NB4 (cell line): ENCODE data around the gene HNRNPUL1.
"Not testable (repeated sequence)": the region's sequence is repeated elsewhere in the genome, so short reads cannot be mapped to it uniquely, and the experiment has no call there.

Experiments
- DNase-seq: peaks from one replicate; pipeline ENCODE4 v3.0.0; 2010; ENCODE audit warnings: low read depth
- H3K4me3 ChIP-seq: one replicate; pipeline ENCODE4 v1.5.1; 2011; ENCODE audit warnings: mild to moderate bottlenecking, low read depth, low read length, moderate library complexity
- MAX ChIP-seq: IDR thresholded peaks from 2 replicates; pipeline ENCODE4 v1.6.1; 2011; ENCODE audit warnings: low read depth, low read length
- MYC ChIP-seq: IDR thresholded peaks from 2 replicates; pipeline ENCODE4 v1.6.1; 2011; ENCODE audit warnings: low read depth, low read length
- POLR2A ChIP-seq: IDR thresholded peaks from 2 replicates; pipeline ENCODE4 v1.6.1; 2011; ENCODE audit warnings: mild to moderate bottlenecking; ENCODE audit not compliant: insufficient read length; ENCODE audit errors: extremely low read depth
- TF ChIP-seq, protein P1 (sequence below): IDR thresholded peaks from one replicate; pipeline ENCODE4 v1.5.1; 2012; ENCODE audit warnings: low read depth, low read length

HNRNPUL1 gene

GRCh38 chr19:41273076-41273475 lies 8.9 kb downstream of the HNRNPUL1 start:
- no peak for DNase-seq
- TF ChIP-seq, protein P1, sequence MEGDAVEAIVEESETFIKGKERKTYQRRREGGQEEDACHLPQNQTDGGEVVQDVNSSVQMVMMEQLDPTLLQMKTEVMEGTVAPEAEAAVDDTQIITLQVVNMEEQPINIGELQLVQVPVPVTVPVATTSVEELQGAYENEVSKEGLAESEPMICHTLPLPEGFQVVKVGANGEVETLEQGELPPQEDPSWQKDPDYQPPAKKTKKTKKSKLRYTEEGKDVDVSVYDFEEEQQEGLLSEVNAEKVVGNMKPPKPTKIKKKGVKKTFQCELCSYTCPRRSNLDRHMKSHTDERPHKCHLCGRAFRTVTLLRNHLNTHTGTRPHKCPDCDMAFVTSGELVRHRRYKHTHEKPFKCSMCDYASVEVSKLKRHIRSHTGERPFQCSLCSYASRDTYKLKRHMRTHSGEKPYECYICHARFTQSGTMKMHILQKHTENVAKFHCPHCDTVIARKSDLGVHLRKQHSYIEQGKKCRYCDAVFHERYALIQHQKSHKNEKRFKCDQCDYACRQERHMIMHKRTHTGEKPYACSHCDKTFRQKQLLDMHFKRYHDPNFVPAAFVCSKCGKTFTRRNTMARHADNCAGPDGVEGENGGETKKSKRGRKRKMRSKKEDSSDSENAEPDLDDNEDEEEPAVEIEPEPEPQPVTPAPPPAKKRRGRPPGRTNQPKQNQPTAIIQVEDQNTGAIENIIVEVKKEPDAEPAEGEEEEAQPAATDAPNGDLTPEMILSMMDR = no peak
- no peak for TF ChIP-seq MYC
- TF ChIP-seq POLR2A = no peak
- no peak for TF ChIP-seq MAX

GRCh38 chr19:41274802-41275201 lies 10.6 kb downstream of the HNRNPUL1 start:
- no peak overlapping the region for H3K4me3 ChIP-seq
- TF ChIP-seq, protein P1 = no peak
- TF ChIP-seq POLR2A (no peak), MYC (no peak), MAX (no peak)
- no peak for DNase-seq

More at GRCh38 chr19:41273076-41273475, 8.9 kb downstream of the HNRNPUL1 start:
- H3K4me3 ChIP-seq = no peak overlapping the region

GRCh38 chr19:41276231-41276630 lies 12.1 kb downstream of the HNRNPUL1 start:
- peak; percentile 13 for DNase-seq

DNA sequence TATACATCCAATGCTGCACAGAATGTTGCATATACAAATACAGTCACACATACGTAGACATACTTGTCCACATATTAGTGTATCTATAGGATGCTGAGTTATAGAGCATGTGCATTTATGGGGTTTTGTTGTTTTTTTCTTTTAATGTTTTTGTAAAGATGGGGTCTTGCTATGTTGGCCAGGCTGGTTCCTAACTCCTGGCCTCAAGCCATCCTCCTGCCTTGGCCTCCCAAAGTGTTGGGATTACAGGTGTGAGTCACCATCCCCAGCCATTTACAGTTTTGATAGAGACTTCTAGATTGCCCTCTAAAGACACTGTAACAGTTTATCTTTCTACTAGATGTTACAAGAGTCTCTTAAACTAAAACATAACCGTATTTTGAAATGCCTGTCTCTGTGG lies 14.3 kb downstream of the HNRNPUL1 start:
- no peak overlapping the region for H3K4me3 ChIP-seq
- no peak for DNase-seq
- TF ChIP-seq MAX (no peak), POLR2A (no peak), MYC (no peak)
- TF ChIP-seq, protein P1 = no peak

More at GRCh38 chr19:41276231-41276630, 12.1 kb downstream of the HNRNPUL1 start:
- TF ChIP-seq POLR2A (no peak), MYC (no peak), MAX (no peak)
- TF ChIP-seq, protein P1 = no peak
- no peak overlapping the region for H3K4me3 ChIP-seq

DNA sequence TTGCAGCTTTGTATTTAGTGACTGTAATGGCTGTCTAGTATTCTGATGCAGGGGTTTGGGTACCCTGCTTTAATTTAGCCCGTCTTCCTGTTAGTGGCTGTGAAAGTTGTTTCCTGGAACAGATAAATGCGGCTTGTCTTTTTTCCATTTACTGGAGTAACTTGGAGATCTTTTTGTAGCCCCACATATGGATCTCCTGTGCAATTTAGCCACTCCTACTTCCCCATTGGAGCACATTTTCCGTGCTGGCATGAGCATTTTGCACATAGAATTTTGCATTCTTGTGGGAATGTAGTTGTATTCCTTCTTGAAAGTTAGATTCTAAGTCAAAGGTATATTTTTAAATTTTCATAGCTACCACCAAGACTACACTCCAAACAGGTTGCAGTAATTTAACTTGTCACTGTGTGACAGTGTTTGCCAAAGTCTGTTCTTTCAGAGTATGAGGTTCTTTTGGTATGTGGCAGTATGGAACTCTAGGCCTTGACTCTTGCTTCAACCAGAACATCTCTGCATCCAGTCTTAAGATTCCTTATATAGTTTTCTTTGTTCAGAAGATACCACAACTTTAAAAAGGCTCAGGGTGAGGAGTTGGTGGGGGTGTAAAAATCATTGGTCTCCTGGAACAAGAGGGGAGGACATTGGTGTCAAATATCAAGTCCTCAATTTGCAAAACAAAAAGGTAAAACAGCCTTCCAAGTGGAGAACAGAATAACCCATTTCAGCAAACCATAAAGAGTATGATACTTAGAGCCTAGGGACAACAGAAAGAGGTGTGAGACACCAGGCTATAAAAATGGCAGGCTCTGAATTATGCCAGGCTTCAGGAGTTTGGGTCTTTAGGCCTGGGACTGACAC lies 24.7 kb downstream of the HNRNPUL1 start:
- DNase-seq = no peak
- TF ChIP-seq MYC (no peak), MAX (no peak), POLR2A (no peak)
- TF ChIP-seq, protein P1 = no peak
- no peak overlapping the region for H3K4me3 ChIP-seq

- DNase-seq = not testable (repeated sequence)
Observed at GRCh38 chr19:41289814-41290213, 25.6 kb downstream of the HNRNPUL1 start.

More at GRCh38 chr19:41289814-41290213, 25.6 kb downstream of the HNRNPUL1 start:
- not testable (repeated sequence) for H3K4me3 ChIP-seq
